Testis (tissue), 3 donors: Measurements from ENCODE around the gene TM4SF18. TPM values are rescaled to one million over a fixed set of nuclear protein-coding genes. Genes with fewer than 3 reads are reported as not detected.
A peak's percentile ranks its signal among the peaks of the same experiment; 100 is the strongest.

Experiments
- DNase-seq: peaks from one replicate; pipeline ENCODE4 v3.0.0-alpha.2; 2019
- H3K27ac ChIP-seq, 2 donors: fragments of 200-600 bp; sonication (generic); one replicate each; pipeline ENCODE4 v1.5.1; 2019
- H3K27me3 ChIP-seq: fragments of 200-600 bp; sonication (generic); one replicate; pipeline ENCODE4 v1.5.1; 2019
- H3K36me3 ChIP-seq: fragments of 200-600 bp; sonication (generic); one replicate; pipeline ENCODE4 v1.5.1; 2017; ENCODE audit warnings: low read depth; ENCODE audit errors: missing control alignments
- H3K4me1 ChIP-seq: fragments of 200-600 bp; sonication (generic); one replicate; pipeline ENCODE4 v1.5.1; 2019
- H3K4me3 ChIP-seq, 2 donors: fragments of 200-600 bp; sonication (generic); one replicate each; pipeline ENCODE4 v1.5.1; 2017 to 2019
- H3K9me3 ChIP-seq: fragments of 200-600 bp; sonication (generic); one replicate; pipeline ENCODE4 v1.5.1; 2017
- CTCF ChIP-seq, 3 experiments: fragments of 450-650 bp in 2 of 3; fragments of 200-600 bp in 1 of 3; sonication (generic) in 1 of 3; IDR thresholded peaks; one replicate each; pipeline ENCODE4 v1.5.1; 2016 to 2019; ENCODE audit warnings: antibody characterized with exemption in 3 of 3, mild to moderate bottlenecking in 2 of 3, moderate library complexity in 1 of 3
- POLR2A ChIP-seq: fragments of 450-650 bp; IDR thresholded peaks from one replicate; pipeline ENCODE4 v1.6.1; 2017; ENCODE audit warnings: antibody characterized with exemption, mild to moderate bottlenecking, moderate library complexity
- whole genome bisulfite sequencing, 2 donors: methylation state at CpG; one replicate each; pipeline ENCODE4 v1.1.5; 2018; 5-methylcytosine and 5-hydroxymethylcytosine counted together
- intact Hi-C: fragments of 100-400 bp; cut with DNase I; formaldehyde crosslinking; loops from one replicate; pipeline ENCODE4 v1.15.1; 2023; ENCODE audit warnings: low total_unique reads
- polyA plus RNA-seq: library from polyadenylated mRNA; stranded (reverse); fragments of 350-450 nt; fragmentation: Illumina TruSeq; extraction: RNeasy Lipid Tissue Mini Kit (QIAGEN cat#74804); gene quantifications from one replicate; pipeline ENCODE4 v1.2.3, GENCODE V29; 2014; ENCODE audit warnings: low read depth, low replicate concordance; ENCODE audit not compliant: insufficient read depth
- total RNA-seq, 2 donors: library from RNA; depleted of rRNA; stranded (reverse); fragments of >200 nt; gene quantifications; one replicate each; pipeline ENCODE4 v1.2.3, GENCODE V29; 2016

TM4SF18 gene
- total and polyA plus RNA-seq, 3 donors from 2014 or later: 1.2 to 4.2 (median 3.1) TPM

- Histone ChIP-seq H3K27ac (peak overlapping the region in 1 of 2 donors; percentile 12), H3K4me1 (peaks cover 12% of the 10 kb centered on the region), H3K36me3 (no peaks in the 10 kb centered on the region), H3K27me3 (no peaks in the 10 kb centered on the region), H3K9me3 (no peaks in the 10 kb centered on the region), H3K4me3 (no peak overlapping the region)
- WGBS, 2 donors: 38 to 59% methylated on average over 5 of the region's 5 CpGs
- intact Hi-C loops: no loop called here
- no peak for DNase-seq
- TF ChIP-seq POLR2A (no peak), CTCF (IDR thresholded peaks at IDR 0.05) (no peak)
Measured at GRCh38 chr3:149362366-149362765, 28.9 kb upstream of the TM4SF18 start.

GRCh38 chr3:149356630-149357029 lies 23.2 kb upstream of the TM4SF18 start:
- DNase-seq: no peak
- no peaks in the 10 kb centered on the region for H3K9me3 ChIP-seq
- peak overlapping the region; percentile 40 to 63 for H3K27ac ChIP-seq
- 78 to 84% methylated on average over 4 of the region's 4 CpGs for WGBS, 2 donors
- no peaks in the 10 kb centered on the region for H3K27me3 ChIP-seq
- H3K4me3 ChIP-seq: no peak overlapping the region
- H3K4me1 ChIP-seq: peaks cover 39% of the 10 kb centered on the region
- H3K36me3 ChIP-seq: no peaks in the 10 kb centered on the region
- intact Hi-C loops: no loop called here
- TF ChIP-seq CTCF (IDR thresholded peaks at IDR 0.05) (no peak), POLR2A (no peak)

- peak; percentile 39 for DNase-seq
- intact Hi-C loops: no loop called here
- WGBS, 2 donors: 23 to 37% methylated on average over 6 of the region's 6 CpGs
Measured at GRCh38 chr3:149356044-149356592, 22.7 kb upstream of the TM4SF18 start.

GRCh38 chr3:149353581-149354184 lies 20.2 kb upstream of the TM4SF18 start:
- WGBS, 2 donors: 39 to 52% methylated on average over 1 of the region's 1 CpG
- no peaks in the 10 kb centered on the region for H3K27me3 ChIP-seq
- no peaks in the 10 kb centered on the region for H3K9me3 ChIP-seq
- H3K36me3 ChIP-seq: no peaks in the 10 kb centered on the region
- intact Hi-C loops: no loop called here
- H3K4me1 ChIP-seq: peaks cover 39% of the 10 kb centered on the region
- DNase-seq: no peak
- H3K4me3 ChIP-seq: no peak overlapping the region
- H3K27ac ChIP-seq: peak overlapping the region in 1 of 2 donors; percentile 63
- TF ChIP-seq CTCF (IDR thresholded peaks at IDR 0.05) (no peak), POLR2A (no peak)

More at GRCh38 chr3:149356044-149356592, 22.7 kb upstream of the TM4SF18 start:
- Histone ChIP-seq H3K27ac (peak overlapping the region; percentile 40 to 63), H3K4me1 (peaks cover 39% of the 10 kb centered on the region), H3K27me3 (no peaks in the 10 kb centered on the region), H3K4me3 (no peak overlapping the region), H3K36me3 (no peaks in the 10 kb centered on the region), H3K9me3 (no peaks in the 10 kb centered on the region)
- no peak for TF ChIP-seq CTCF (IDR thresholded peaks at IDR 0.05)

- H3K27ac ChIP-seq: no peak overlapping the region
- H3K9me3 ChIP-seq: no peaks in the 10 kb centered on the region
- 63% methylated on average over 7 of the region's 7 CpGs for WGBS, 2 donors
- intact Hi-C loops: no loop called here
- DNase-seq: peak; percentile 73
- H3K36me3 ChIP-seq: no peaks in the 10 kb centered on the region
- H3K4me3 ChIP-seq: no peak overlapping the region
- peaks cover 39% of the 10 kb centered on the region for H3K4me1 ChIP-seq
- TF ChIP-seq POLR2A (no peak), CTCF (IDR thresholded peaks at IDR 0.05) (peak; percentile 45 to 67 (median 61))
- H3K27me3 ChIP-seq: no peaks in the 10 kb centered on the region
Measured at GRCh38 chr3:149352556-149352955, 19.1 kb upstream of the TM4SF18 start.
